ENCODE measurements around the gene MPRIP.

Gene MPRIP

GRCh38 chr17:17201271-17201670 lies 159.0 kb downstream of the MPRIP start:
- Histone ChIP-seq H3K4me3 (ENCODE audit: low read depth, low read length) (no peak overlapping the region), H3K36me3 (ENCODE audit: control insufficient read depth in 2 of 2, insufficient read depth in 1 of 2, low read length in 2 of 2) (peaks cover 4 to 41% of the 10 kb centered on the region in 2 experiments), H3K9me3 (ENCODE audit: control insufficient read depth, insufficient read depth, low read depth, low read length) (no peaks in the 10 kb centered on the region), H3K4me1 (ENCODE audit: control insufficient read depth, insufficient read depth, low read length) (peaks cover 5% of the 10 kb centered on the region), H3K27ac (ENCODE audit: extremely low read depth, low read depth, low read length) (no peak overlapping the region)
- ChIA-PET POLR2A (interaction anchor here (0.8 to 1.6 kb wide), 5 partner anchors 9 to 43 kb away, joined by 3 to 9 read pairs (median 4); no protein-coding TSS in a partner anchor), CTCF (interaction anchor here (0.6 to 1.1 kb wide), 2 partner anchors 57 to 60 kb away, joined by 3 to 4 read pairs; no protein-coding TSS in a partner anchor)
- TF ChIP-seq ZNF2 (tag by site-specific recombination; IDR thresholded peaks at IDR 0.05): no peak
- no peak for TF ChIP-seq ZNF558 (tag by site-specific recombination; IDR thresholded peaks at IDR 0.05)
- TF ChIP-seq SCRT2 (tag by site-specific recombination; IDR thresholded peaks at IDR 0.05): peak; percentile 49; the same call in 1 of the 2 replicates
- no peak for TF ChIP-seq ZNF473 (tag by site-specific recombination; IDR thresholded peaks at IDR 0.05)
- TF ChIP-seq ZNF529 (tag by site-specific recombination; IDR thresholded peaks at IDR 0.05; ENCODE audit: insufficient replicate concordance): no peak

- CTCF ChIA-PET: no interaction called here
- peaks cover 5% of the 10 kb centered on the region for H3K4me1 ChIP-seq (ENCODE audit: control insufficient read depth, insufficient read depth, low read length)
- H3K36me3 ChIP-seq (ENCODE audit: control insufficient read depth in 2 of 2, insufficient read depth in 1 of 2, low read length in 2 of 2): peaks cover 4 to 41% of the 10 kb centered on the region in 2 experiments
- TF ChIP-seq ZNF449 (tag by site-specific recombination; IDR thresholded peaks at IDR 0.05): peak; percentile 71; the same call in 1 of the 2 replicates
- TF ChIP-seq ZNF366 (tag by site-specific recombination; conservative IDR thresholded peaks at IDR 0.05): no peak
- no peaks in the 10 kb centered on the region for H3K9me3 ChIP-seq (ENCODE audit: control insufficient read depth, insufficient read depth, low read depth, low read length)
- H3K27ac ChIP-seq (ENCODE audit: extremely low read depth, low read depth, low read length): no peak overlapping the region
- no peak overlapping the region for H3K4me3 ChIP-seq (ENCODE audit: low read depth, low read length)
- POLR2A ChIA-PET: interaction anchor here (1.6 kb wide), 1 partner anchor 33 kb away, joined by 4 read pairs; no protein-coding TSS in a partner anchor
These were observed 159.7 kb downstream of the MPRIP start for GRCh38 chr17:17201907-17202306.

GRCh38 chr17:17203173-17203730 lies 161.0 kb downstream of the MPRIP start:
- no peaks in the 10 kb centered on the region for H3K9me3 ChIP-seq (ENCODE audit: control insufficient read depth, insufficient read depth, low read depth, low read length)
- POLR2A ChIA-PET: no interaction called here
- CTCF ChIA-PET: no interaction called here
- no peak overlapping the region for H3K4me3 ChIP-seq (ENCODE audit: low read depth, low read length)
- no peak for TF ChIP-seq MYNN (tag by site-specific recombination; IDR thresholded peaks at IDR 0.05; ENCODE audit: borderline replicate concordance)
- TF ChIP-seq, protein P1, sequence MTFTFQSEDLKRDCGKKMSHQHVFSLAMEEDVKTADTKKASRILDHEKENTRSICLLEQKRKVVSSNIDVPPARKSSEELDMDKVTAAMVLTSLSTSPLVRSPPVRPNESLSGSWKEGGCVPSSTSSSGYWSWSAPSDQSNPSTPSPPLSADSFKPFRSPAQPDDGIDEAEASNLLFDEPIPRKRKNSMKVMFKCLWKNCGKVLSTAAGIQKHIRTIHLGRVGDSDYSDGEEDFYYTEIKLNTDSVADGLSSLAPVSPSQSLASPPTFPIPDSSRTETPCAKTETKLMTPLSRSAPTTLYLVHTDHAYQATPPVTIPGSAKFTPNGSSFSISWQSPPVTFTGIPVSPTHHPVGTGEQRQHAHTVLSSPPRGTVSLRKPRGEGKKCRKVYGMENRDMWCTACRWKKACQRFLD (tag by site-specific recombination; IDR thresholded peaks at IDR 0.05): no peak
- TF ChIP-seq, protein P2, sequence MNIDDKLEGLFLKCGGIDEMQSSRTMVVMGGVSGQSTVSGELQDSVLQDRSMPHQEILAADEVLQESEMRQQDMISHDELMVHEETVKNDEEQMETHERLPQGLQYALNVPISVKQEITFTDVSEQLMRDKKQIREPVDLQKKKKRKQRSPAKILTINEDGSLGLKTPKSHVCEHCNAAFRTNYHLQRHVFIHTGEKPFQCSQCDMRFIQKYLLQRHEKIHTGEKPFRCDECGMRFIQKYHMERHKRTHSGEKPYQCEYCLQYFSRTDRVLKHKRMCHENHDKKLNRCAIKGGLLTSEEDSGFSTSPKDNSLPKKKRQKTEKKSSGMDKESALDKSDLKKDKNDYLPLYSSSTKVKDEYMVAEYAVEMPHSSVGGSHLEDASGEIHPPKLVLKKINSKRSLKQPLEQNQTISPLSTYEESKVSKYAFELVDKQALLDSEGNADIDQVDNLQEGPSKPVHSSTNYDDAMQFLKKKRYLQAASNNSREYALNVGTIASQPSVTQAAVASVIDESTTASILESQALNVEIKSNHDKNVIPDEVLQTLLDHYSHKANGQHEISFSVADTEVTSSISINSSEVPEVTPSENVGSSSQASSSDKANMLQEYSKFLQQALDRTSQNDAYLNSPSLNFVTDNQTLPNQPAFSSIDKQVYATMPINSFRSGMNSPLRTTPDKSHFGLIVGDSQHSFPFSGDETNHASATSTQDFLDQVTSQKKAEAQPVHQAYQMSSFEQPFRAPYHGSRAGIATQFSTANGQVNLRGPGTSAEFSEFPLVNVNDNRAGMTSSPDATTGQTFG (tag by site-specific recombination; IDR thresholded peaks at IDR 0.05; ENCODE audit: borderline replicate concordance): no peak
- TF ChIP-seq ZEB2 (tag by site-specific recombination; IDR thresholded peaks at IDR 0.05): no peak
- TF ChIP-seq ZNF692 (tag by site-specific recombination; IDR thresholded peaks at IDR 0.05): no peak
- no peak for TF ChIP-seq ZNF571 (tag by site-specific recombination; IDR thresholded peaks at IDR 0.05)
- TF ChIP-seq SCRT2 (tag by site-specific recombination; IDR thresholded peaks at IDR 0.05): no peak
- no peak for TF ChIP-seq ZFP3 (tag by site-specific recombination; IDR thresholded peaks at IDR 0.05; ENCODE audit: low read depth)
- H3K36me3 ChIP-seq (ENCODE audit: control insufficient read depth in 2 of 2, insufficient read depth in 1 of 2, low read length in 2 of 2): peaks cover 4 to 41% of the 10 kb centered on the region in 2 experiments
- no peak overlapping the region for H3K27ac ChIP-seq (ENCODE audit: extremely low read depth, low read depth, low read length)
- peaks cover 5% of the 10 kb centered on the region for H3K4me1 ChIP-seq (ENCODE audit: control insufficient read depth, insufficient read depth, low read length)
